ENCODE data around the gene MYLK.

DNA sequence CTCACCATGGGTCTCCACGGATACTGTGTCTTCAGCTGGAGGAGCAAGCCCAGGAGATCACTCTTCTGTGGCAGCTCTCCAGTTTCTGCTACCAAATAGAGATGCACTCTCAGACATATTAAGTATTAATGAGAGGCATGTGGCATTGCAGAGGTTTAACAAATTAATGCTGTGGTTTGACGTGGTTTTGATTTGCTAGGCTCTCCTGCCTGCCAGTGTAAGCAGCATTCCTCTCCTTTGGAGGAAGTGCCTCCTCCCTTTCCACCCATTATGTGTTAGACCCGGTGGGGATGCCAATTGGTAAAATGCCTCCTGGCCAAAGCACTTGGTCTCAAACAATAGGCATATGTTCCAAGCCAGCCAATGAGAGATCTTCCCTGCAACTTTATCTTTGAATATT lies 124.8 kb downstream of the MYLK start:
- no peak for TF ChIP-seq POLR2A (IDR thresholded peaks at IDR 0.05)
- TF ChIP-seq, protein P1, sequence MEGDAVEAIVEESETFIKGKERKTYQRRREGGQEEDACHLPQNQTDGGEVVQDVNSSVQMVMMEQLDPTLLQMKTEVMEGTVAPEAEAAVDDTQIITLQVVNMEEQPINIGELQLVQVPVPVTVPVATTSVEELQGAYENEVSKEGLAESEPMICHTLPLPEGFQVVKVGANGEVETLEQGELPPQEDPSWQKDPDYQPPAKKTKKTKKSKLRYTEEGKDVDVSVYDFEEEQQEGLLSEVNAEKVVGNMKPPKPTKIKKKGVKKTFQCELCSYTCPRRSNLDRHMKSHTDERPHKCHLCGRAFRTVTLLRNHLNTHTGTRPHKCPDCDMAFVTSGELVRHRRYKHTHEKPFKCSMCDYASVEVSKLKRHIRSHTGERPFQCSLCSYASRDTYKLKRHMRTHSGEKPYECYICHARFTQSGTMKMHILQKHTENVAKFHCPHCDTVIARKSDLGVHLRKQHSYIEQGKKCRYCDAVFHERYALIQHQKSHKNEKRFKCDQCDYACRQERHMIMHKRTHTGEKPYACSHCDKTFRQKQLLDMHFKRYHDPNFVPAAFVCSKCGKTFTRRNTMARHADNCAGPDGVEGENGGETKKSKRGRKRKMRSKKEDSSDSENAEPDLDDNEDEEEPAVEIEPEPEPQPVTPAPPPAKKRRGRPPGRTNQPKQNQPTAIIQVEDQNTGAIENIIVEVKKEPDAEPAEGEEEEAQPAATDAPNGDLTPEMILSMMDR (IDR thresholded peaks at IDR 0.05): no peak
